HG03097 (cell line): ENCODE data around the gene ZBTB20.

Experiments
- ATAC-seq: cut with Tn5 transposase; IDR thresholded peaks from one replicate; pipeline ENCODE4 v1.9.1; 2021; ENCODE audit not compliant: unreplicated experiment, low FRiP score

Gene ZBTB20

DNA sequence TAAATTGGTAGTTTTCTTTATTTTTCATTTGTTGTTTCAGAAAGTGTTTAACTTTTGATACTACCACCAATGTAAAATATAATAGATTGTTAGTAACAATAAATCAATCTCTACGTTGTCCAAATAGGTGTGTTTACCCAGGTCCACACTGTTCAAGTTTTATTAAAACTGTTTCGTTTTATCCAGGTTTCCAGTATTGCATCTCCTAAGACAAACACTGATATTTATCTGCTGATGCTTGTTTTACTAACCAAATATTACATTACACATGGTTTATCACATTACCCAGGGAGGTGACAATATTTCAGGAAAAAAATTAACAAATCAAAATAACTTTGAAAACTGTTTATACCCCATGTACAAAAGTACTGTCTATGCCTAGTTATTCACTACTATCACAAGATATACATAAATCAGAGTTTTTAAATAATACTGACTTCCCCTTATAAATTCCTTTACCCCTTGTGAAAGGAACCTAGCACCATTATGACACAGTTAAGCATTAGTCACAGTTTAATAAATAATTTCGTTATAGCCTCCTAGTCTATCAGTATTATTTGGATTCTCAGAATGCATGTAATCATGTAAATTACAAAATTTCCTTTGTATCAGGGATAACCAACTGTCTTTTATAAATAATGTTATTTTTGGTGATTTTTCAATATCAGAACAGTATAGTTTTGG is 205.3 kb downstream of the ZBTB20 start:
- ATAC-seq, result no peak

DNA sequence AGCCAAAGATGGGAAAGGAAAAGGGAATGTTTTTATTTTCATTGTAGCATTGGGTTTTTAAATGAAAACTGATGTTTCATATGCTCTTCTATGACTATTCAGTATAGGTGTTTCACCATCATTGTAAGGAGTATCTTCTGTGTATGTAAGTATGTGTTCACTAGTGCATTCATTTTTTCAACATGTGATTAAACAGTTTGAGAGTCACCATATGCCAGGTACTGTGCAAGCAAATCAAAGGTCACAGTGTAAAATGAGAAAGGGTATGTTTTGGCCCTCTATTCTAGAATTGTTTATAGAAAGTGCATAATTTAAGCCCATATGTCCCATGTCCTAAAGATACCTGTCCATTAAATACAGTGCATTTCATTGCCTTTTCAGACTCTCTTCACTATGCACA is 207.2 kb downstream of the ZBTB20 start:
- no peak for ATAC-seq

DNA sequence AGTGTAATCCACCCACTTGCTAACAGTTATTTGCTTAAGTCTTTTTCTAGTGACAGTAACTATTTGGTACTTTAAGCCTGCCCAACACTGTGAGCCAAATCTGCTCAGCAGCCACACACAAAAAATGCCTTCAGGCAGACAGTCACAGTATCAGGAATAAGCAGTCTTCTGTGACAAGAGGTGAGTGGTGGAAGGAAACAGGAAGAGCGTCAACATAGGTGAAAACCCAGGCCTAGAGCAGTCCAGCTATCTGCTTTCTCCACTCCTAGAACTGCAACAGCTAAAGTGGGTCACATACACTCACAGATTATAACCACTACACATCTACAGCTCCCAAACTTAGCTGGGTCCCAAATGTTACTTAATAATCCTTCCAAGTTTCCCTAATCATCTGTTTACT is 213.7 kb downstream of the ZBTB20 start:
- ATAC-seq, result no peak

- no peak for ATAC-seq
These were observed 216.9 kb downstream of the ZBTB20 start for GRCh38 chr3:114929971-114930732.

DNA sequence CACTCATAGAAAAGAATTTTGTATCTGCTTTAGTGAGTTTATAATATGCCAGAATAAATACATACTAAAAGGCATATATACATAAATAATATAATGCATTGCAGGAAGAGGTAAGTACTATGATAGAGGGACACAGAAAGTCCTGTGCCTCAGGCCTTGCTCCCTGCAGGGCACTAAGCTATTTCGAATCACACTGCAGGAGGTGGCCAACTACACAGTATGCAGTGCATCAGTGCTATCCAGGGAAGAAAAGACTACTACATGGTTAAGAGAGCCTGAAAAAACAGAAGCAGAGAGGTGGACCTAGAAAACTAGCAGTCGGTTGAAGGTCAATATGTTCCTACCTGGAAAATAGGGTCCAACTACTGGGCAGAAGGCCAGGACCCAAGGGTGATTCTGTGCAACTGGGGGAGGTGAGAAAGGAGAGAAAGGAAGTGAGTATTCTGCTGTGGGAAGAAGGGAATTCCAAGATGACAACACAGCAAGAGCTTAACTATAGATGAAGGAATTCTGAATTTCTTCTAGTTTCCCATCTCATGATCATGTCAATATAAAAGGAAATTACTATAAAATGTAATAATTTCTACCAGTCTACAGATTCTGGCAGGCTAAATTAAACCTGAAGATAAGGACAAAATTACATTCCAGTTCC is 218.0 kb downstream of the ZBTB20 start:
- no peak for ATAC-seq

- peak; percentile 42 for ATAC-seq
These were observed 242.5 kb downstream of the ZBTB20 start for GRCh38 chr3:114904633-114905032.

DNA sequence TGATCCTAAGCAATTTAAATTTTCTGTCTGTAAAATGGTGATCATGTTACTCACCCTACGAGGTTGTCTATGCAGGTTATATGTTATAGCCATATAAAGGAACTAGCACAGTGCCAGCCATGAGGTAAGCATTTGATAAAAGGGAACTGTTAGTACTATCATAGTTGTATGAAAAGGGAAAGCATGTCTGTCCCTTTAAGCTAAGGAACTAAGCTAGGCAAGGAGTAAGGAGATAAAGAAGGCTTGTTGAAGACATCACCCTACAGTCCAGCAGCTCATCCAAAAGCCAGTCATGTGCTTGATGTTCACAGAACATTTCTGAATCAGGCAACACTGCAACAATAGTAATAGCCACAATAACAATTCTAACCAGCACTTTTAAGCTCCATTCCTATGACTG is 243.9 kb downstream of the ZBTB20 start:
- ATAC-seq, result peak; percentile 6

- ATAC-seq, result peak; percentile 45
These were observed 244.4 kb downstream of the ZBTB20 start for GRCh38 chr3:114902691-114903101.

- ATAC-seq, result no peak
These were observed 246.2 kb downstream of the ZBTB20 start for GRCh38 chr3:114900908-114901307.

DNA sequence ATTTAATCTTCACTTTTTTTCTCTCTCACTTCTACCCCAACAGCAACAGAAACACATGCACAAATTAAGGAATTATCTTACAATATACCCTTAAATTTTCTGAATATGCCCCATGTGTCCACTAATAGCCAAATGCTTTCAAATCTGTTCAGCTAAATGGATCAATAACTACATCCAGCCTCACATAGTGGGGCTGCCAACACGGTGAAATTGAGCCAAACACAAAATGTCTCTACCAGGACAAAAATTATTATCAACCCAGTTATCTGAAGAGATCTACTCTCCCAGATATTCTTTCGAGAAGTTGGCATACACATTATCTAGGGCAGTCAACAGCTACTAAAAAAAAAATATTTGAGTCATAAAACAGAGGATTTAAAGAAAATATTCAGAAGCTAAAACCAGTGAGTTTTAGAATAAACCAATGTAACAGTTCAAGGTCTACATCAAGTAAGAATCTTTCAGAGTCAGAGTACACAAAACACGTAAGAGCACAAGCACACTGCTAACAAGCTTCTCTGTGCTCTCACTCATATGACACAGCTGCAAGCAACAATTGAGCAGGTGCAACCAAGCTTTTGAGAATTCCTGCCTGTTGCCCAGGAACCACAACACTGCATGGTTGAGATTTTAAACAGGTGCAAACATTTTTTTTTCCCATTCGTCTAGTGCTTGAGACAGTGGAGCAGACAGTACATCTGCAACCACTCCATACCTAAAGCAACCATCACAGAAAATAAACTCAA is 247.7 kb downstream of the ZBTB20 start:
- ATAC-seq, result no peak

DNA sequence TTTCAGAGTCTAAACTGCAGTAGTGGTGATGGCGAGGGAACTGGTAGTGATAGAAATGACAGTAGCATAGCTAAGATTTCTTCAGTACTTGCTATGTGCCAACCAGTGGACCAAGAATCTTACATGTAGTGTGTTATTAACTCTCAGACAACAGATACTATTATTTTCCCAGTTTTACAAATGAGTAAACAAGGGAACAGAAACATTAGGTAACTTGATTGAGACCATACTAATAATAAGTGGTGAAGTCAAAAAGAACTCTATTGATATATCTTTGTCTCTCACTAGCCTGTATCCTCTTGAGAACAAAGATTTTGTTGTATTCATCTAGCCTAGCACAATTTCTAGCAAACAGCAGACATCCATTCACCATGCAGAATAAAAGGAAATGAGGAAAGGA is 250.1 kb downstream of the ZBTB20 start:
- no peak for ATAC-seq

DNA sequence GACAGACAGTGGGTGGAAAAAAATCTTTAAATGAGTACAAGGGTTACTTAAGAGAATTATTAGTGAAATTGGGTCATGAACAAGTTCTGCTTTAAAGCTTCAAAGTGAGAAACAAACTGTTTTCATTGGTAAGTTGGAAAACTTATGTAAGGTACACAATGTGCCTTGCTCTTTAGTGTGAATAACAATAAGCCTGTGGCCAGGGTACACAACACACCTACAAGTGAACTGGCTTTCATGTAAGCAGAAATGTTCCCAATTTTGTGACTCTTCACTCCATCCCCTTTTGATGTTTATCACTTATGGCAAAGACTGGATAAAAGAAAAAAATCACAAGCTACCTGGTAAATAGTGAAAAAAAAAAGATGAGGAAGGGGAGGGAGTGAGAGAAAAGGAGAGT is 253.7 kb downstream of the ZBTB20 start:
- ATAC-seq, result no peak

DNA sequence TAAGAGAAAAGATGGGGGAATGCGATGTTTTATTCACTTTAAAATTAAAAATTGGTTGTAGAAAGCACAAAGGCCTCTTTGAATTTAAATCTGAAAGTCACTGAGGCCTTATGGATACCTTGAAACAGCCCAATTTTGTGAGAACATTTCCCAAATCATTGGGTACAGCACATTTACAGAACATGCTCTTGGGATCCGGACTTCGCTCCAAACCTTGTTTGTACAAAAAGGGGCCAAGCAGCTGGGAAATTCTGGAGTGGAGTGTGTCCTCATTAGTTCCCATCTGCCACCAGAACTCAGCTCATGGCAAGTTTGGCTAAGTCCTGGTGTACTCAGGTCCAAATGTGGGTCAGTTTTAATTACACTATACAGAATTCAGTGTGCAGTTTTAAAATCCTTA is 254.2 kb downstream of the ZBTB20 start:
- ATAC-seq, result no peak

DNA sequence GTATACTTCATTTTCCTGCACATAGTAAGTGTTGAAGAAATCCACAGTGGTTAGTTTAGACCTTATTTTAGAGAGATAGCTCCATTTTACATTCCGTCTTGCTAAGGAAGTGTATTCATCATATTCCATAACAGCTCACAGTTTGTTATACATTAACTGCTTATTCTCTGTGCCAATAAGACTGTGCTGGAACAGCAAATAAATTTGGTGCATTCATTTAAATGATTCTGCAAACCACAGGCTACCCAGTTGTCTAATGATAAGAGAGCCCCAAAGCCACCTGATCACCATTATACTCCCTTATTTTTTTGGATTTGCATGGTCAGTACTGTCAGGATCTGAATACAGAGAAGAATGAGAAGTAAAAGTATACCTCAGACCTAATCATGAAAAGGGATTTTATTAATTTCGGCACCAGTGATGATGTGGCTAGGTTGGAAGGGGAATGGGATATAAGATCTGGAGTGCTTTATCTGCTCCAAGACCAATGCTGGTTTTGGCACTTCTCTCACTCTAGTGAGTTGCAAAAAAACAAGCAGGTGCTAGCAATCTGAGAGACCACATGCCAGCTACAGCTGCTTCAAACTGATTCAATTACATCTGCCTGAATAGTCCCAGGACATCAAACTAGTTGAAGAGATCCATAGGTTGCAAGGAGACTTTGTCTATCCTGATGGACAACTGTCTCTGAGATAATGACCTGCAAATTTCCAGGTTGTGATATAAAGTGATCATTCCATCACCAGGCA is 254.8 kb downstream of the ZBTB20 start:
- no peak for ATAC-seq

DNA sequence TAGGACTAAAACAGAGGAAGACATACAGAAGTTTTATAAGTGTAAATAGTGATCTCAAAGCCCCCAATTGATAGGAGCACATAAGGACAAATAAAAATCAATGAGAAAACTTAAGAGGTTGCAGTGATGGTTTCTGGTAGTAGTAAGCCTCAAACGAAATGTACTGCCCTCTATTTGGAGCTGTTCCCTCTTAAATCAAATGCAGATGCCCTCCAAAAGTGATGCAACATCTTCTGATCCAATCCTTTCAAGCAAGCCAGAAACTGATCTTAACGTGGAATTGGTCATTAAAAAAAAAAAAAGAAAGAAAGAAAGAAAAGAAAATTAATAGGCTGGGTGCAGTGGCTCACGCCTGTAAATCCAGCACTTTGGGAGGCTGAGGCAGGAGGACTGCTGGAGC is 259.3 kb downstream of the ZBTB20 start:
- no peak for ATAC-seq

DNA sequence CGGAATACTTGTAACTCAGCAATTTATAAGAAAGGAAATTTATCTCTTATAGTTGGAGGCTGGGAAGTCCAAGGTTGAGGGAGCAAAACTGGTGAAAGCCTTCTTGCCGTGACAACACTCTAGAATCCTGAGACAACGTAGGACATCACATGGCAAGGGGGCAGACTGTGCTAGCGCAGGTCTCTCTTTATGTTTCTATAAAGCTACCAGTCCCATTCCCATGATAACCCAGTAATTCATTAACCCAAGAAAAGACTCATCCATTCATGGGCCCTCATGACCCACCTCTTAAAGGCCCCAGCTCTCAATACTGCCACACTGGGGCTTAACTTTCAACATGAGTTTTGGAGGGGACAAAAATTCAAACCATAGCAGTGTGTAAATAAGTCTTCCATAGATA is 260.2 kb downstream of the ZBTB20 start:
- no peak for ATAC-seq

- ATAC-seq, result no peak
These were observed 262.7 kb downstream of the ZBTB20 start for GRCh38 chr3:114884213-114884923.

DNA sequence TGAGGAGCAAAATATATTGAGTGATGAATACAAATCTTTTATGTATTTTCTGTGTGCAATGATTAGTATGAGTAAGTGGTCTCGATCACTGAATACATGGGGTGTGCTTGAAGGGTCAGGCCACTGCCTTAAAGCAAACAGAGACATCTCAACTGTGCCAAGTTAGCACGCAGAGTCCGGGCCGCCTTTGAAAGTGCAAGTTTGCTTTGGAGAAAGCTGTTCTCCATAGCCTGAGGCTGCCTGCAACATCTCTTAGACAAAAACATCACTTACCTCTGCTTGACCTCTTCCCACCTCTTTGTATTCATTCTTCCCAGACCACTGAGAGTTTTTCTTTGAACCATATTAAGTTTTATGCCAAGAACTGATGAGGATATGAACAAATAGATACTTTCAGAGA is 267.0 kb downstream of the ZBTB20 start:
- ATAC-seq, result no peak

GRCh38 chr3:114879059-114880031 is 267.7 kb downstream of the ZBTB20 start:
- ATAC-seq, result peak; percentile 81
